SH-SY5Y (cell line): ENCODE measurements around the gene NUP58.

ENCODE experiments used
- GATA2 ChIP-seq: IDR thresholded peaks from 2 replicates; pipeline ENCODE4 v1.6.1; 2011; ENCODE audit warnings: mild to moderate bottlenecking, low read depth, low read length
- GATA3 ChIP-seq: IDR thresholded peaks from 2 replicates; pipeline ENCODE4 v1.6.1; 2011; ENCODE audit warnings: low read depth, mild to moderate bottlenecking, low read length, moderate library complexity

DNA sequence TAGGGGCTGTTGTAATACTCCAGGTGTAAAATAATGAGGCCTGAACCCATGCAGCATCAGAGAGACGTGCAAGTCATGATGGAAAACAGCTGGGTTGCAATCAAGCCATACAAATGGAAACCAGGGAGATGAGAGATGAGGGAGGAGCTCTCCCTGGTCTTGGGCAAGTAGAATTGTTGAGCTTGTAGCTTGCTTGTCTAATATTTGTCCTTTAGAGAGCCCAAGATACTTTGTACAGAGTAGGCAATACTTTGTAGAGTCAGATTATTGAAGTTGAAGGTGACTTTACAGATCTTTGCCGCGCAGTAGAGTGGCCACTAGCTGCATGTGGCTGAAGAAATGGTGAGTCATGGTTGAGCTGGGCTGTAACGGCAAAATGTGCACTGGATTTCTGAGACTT is 78.7 kb downstream of the NUP58 start:
- TF ChIP-seq GATA3 (no peak), GATA2 (no peak)
